HT1080 (cell line): Measurements from ENCODE around the gene DDX39A. TPM values are rescaled to one million over a fixed set of nuclear protein-coding genes. Genes with fewer than 3 reads are reported as not detected.
"Not testable (repeated sequence)": the region's sequence is repeated elsewhere in the genome, so short reads cannot be mapped to it uniquely, and the experiment has no call there.

Source experiments
- DNase-seq: peaks from one replicate; pipeline ENCODE4 v3.0.0-alpha.2; 2015; ENCODE audit warnings: low read depth
- total RNA-seq: library from RNA; depleted of rRNA; stranded (reverse); fragments of >200 nt; shearing (Covaris generic); gene quantifications from 2 replicates; pipeline ENCODE4 v1.2.3, GENCODE V29; 2014

The DDX39A gene
- total RNA-seq, 1 experiment from 2014 or later: 264 TPM

GRCh38 chr19:14408491-14409145 is 10.5 kb downstream of the DDX39A start:
- DNase-seq: no peak

GRCh38 chr19:14407605-14408484 is 11.3 kb downstream of the DDX39A start:
- DNase-seq: no peak

- DNase-seq: no peak
Observed at GRCh38 chr19:14406645-14407401, 12.3 kb downstream of the DDX39A start.

- peak; percentile 58 for DNase-seq
Observed at GRCh38 chr19:14405758-14406644, 13.1 kb downstream of the DDX39A start.

DNA sequence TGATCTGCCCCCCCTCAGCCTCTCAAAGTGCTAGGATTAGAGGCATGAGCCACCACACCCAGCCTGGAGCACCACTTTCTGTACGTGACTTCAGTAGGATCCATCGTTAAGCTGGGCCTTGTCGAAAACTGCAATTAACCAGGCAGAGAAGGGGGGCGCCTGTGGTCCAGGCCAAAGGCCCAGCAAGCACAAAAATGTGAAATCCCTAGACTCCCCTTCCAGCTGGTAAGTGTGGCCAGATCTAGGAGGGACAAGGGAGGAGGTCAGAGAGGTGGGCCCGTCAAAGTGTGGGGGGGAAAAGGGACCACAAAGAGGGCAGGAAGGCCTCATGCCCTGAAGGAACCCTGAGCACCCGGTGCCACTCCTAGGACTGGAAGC is 13.8 kb downstream of the DDX39A start:
- no peak for DNase-seq

GRCh38 chr19:14404312-14404711 is 14.8 kb downstream of the DDX39A start:
- DNase-seq: no peak

GRCh38 chr19:14403145-14403930 is 15.8 kb downstream of the DDX39A start:
- DNase-seq: not testable (repeated sequence)

GRCh38 chr19:14402332-14403144 is 16.6 kb downstream of the DDX39A start:
- DNase-seq: peak; percentile 86

- no peak for DNase-seq
Observed at GRCh38 chr19:14401468-14402195, 17.5 kb downstream of the DDX39A start.

DNA sequence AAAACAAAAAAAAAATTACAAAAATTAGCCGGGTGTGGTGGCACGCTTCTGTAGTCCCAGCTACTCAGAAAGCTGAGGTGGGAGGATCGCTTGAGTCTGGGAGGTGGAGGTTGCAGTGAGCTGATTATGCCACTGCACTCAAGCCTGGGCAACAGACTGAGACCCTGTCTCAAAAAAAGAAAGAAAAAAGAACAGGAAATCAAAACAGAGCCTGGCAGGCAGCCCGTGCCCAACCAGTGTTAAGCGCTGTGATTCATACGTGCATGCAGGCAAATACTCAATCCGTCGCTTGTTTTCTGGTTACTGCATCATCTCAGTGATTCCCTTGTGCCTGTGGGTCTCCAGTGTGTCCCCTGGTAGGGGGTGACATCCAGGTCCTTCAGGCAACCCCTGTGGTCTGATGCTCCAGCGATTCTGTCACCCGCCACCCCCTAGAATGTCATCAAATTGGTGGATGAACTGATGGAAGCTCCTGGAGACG is 18.1 kb downstream of the DDX39A start:
- peak; percentile 71 for DNase-seq

GRCh38 chr19:14397168-14397567 is 22.0 kb downstream of the DDX39A start:
- DNase-seq: not testable (repeated sequence)

DNA sequence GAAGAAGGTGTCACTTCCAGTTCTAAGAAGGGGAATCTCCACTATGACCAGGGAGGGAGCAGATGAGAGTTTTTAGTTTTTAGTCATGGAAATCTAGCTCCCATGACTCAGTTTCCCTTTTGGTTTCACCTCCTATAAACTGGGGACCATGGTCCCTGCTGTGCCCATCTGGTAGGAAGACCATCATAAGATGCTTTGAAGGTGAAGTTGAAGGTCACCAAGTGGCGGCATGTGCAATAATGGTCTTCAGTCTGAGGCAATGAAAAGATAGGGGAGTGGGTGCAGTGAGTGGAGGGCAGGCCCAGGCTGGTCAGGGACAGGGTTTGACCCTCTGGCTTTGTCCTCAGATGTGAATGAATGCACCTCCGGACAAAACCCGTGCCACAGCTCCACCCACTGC is 22.4 kb downstream of the DDX39A start:
- not testable (repeated sequence) for DNase-seq

GRCh38 chr19:14395710-14396336 is 23.3 kb downstream of the DDX39A start:
- DNase-seq: no peak

- DNase-seq: no peak
Observed at GRCh38 chr19:14395262-14395661, 23.9 kb downstream of the DDX39A start.

DNA sequence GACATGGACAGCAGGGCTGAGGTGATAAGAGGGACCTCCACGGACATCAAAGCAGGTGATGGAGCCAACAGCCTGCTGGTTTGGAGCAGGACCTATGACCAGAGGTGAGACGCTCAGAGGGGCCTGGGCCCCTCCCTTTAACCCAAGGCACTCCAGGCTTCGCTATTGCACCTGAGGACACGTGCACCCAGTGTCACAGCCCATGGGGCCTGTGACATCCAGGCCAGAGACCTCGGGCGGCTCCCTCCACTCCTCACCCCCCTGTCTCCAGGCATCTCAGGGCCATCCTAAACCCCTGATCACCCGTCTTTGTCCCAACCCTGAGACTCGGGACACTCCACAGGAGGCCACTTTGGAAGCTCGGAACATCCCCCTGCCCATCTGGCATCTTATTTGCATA is 25.0 kb downstream of the DDX39A start:
- DNase-seq: no peak

- DNase-seq: no peak
Observed at GRCh38 chr19:14393329-14393728, 25.8 kb downstream of the DDX39A start.

GRCh38 chr19:14391156-14391821 is 27.9 kb downstream of the DDX39A start:
- DNase-seq: no peak
